HEK293T (cell line): Measurements from ENCODE around the gene EYA4.

ENCODE experiments used
- BHLHE40 ChIP-seq: fragments of 450-650 bp; IDR thresholded peaks from 2 replicates; pipeline ENCODE4 v1.6.1; 2016; ENCODE audit warnings: mild to moderate bottlenecking, moderate library complexity, borderline replicate concordance
- FOXA1 ChIP-seq: fragments of 450-650 bp; IDR thresholded peaks from 2 replicates; pipeline ENCODE4 v1.6.1; 2016; ENCODE audit warnings: mild to moderate bottlenecking
- FOXK2 ChIP-seq: fragments of 450-650 bp; IDR thresholded peaks from 2 replicates; pipeline ENCODE4 v1.6.1; 2016; ENCODE audit warnings: mild to moderate bottlenecking
- FOXM1 ChIP-seq: fragments of 450-650 bp; IDR thresholded peaks from 2 replicates; pipeline ENCODE4 v1.6.1; 2017; ENCODE audit warnings: mild to moderate bottlenecking, borderline replicate concordance
- SUZ12 ChIP-seq: fragments of 450-650 bp; IDR thresholded peaks from 2 replicates; pipeline ENCODE4 v1.6.1; 2016; ENCODE audit warnings: mild to moderate bottlenecking
- TARDBP ChIP-seq: fragments of 450-650 bp; IDR thresholded peaks from 2 replicates; pipeline ENCODE4 v1.6.1; 2016
- ZNF384 ChIP-seq: fragments of 450-650 bp; IDR thresholded peaks from 2 replicates; pipeline ENCODE4 v1.6.1; 2016

DNA sequence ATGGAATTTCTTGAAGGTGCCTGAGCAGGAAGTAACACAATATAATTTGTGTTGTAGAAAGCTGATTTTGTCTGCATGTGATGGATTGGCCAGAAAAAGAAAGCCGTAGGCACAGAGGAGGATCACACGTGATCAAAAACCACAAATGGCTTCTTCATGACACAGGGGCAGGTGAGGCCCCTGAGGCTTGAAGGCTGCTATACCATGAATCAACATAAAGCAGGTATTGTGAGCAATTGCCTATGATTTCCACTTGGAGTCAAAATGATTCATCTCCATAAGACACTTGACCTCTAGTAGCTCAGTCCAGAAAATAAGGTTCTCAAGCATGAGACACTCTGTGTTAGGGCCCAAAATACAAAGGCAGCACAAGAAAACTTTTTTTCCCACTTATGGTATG, 42.4 kb upstream of the EYA4 start:
- no peak for TF ChIP-seq ZNF384
- TF ChIP-seq BHLHE40, result no peak
- no peak for TF ChIP-seq FOXK2
- TF ChIP-seq SUZ12, result no peak
- TF ChIP-seq FOXA1, result no peak
- TF ChIP-seq FOXM1, result no peak
- no peak for TF ChIP-seq TARDBP
